GM19467 (cell line): ENCODE data around the gene OARD1.

Experiments used
- ATAC-seq: cut with Tn5 transposase; IDR thresholded peaks from one replicate; pipeline ENCODE4 v1.9.1; 2021; ENCODE audit warnings: mild to moderate bottlenecking, moderate library complexity; ENCODE audit not compliant: unreplicated experiment

The OARD1 gene

DNA sequence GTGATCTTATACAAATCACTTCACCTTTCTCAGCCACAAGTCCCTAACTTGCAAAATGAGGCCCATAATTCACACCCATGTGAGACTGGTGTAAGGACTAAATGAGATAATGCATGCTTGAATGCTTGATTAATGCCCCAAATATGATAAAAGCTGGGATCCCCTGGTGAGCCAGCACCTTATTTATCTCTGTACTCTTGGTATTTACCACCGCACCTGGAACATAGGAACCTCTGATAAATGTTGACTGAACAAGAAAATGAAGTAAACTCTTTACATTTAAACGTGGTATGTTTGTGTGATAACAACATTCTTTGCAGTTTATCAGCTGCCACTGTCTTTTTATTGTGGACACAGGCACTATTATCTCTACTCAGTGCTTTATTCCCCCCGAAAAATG lies 21.6 kb downstream of the OARD1 start:
- no peak for ATAC-seq

DNA sequence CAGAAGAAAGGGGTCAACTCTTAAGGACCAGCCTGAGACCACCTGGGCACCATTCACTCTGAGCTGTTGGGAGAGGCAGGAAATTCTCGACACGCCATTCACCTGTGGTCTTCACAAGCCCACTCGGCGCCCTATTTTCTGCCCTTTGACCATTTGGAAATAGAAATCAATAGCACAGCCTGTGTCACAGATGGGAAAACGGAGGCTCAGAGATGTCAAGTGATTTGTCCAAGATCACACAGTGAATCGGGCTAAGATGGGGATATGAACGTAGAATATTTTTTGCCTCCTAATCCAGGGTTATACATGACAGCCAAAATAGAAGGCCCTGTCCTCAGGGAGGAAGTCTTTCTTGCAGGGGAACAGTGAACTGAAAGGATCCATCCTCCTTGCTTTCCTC lies 22.2 kb downstream of the OARD1 start:
- ATAC-seq: no peak

DNA sequence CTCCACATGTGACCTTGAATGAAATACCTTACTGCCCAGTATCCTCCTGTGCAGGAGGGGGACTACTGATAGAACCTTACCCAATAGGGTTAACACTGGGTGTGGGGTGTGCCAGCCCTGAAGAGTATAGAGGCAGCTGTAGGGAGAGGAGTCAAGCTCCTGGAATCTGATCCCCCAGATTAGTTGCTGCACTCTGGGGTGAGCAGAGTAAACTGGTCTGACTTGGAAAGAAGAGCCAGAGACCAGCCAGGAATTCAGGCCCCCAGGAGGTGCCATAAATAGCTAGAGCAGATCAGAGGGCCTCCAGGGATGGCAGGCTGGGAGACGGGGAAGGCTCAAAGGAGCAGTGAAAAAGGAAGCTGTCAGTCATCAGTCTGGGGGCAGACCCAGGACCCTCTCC lies 22.6 kb downstream of the OARD1 start:
- ATAC-seq: no peak

GRCh38 chr6:41047745-41048732 lies 24.1 kb downstream of the OARD1 start:
- no peak for ATAC-seq

DNA sequence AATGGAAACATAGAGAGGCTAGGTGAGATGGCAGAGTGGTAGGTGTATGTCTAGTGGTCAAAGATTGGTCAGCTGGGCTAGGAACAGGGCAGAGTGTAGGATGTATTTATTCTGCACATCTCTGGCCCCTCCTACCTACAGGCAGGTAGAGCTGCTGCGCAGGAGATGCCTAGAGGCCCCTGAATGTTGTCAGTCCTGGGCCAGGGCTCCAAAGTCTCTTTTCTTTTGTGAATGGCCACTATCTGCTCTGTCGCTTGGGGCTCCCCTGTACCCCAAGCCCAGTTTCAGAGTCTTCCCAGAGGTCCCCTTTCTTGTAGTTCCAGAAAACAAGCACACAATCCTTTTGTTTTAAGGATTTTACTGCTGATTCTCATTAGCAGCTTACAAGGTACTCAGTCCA lies 24.9 kb downstream of the OARD1 start:
- no peak for ATAC-seq

- ATAC-seq: no peak
Observed at GRCh38 chr6:41046084-41046483, 26.1 kb downstream of the OARD1 start.

DNA sequence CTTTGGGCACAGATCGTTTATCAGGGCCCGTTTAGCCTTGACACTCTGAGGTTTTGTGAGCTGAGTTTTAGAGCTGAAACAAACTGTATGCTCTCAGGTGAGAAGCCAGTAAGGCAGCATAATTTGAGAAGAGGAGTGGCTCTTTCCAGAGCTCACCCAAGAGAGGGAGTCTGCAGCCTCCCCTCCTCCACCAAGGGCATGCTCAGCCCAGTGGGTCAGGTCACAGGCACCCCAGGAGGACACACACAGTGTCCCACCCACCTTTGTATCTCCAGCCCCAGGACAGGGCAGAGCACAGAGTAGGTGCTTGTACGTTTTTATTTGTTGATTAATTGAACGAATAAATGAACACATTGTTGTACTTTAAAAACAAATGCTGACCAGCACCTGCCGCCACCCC lies 26.5 kb downstream of the OARD1 start:
- no peak for ATAC-seq

DNA sequence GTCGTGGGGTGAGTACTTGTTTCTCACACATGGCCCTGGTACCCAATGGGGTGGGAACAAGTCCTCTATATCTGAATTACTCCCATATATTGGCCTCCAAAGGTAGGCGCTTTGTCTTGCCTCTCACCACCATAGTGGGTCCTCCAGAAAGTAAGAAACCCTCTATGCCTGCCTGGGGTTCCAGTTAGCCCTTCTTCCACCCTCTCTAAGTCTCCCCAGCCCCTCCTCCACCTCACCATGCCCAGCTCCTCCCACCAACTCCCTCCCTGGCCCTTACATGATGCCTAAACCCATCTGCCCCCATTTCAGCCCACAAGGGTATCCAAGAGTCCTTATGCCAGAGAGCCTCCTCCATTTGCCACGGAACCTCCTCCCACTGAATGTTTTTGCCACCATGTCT lies 29.0 kb downstream of the OARD1 start:
- ATAC-seq: no peak

DNA sequence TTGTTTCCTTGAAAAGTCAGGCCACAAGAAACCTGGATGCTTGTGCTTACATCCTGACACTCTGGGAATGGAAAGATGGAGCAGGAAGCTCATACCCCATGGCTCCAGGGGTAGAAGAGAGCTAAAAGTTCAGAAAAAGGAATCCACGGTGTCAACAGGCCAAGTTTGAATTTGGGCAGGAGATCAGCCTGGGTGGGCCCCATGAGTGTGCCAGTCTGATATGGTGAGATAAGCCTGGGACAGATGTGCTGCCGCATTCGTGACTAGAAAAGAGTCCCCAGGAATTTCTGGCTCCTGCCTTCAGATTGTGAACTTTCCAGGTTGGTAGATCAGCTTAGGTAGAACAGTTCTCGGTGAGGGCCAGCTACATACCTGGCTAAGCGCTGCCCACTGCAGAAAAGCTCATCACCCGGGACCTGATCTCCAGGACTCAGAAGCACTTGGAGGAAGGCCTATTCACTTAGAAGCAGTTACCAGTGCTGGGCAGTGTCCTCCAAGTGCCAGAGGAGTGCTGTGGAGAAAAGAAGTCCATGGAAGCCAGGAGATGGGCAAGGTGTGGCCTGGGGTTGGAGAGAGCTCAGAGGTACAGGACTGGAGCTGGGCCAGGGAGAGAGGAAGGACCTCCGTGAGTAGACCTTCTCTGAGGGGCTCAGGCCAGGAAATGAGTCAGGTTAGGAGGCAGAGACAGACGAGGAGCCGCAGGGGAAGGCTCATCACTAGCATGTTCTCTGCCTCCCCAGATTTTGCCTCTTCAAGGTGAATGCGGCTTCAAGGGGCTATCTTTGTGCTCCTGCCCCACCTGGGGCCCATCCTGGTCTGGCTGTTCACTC lies 29.7 kb downstream of the OARD1 start, which contains the start of gene TSPO2:
Gene TSPO2 (plus strand): TSS at position 242 of the 830 bp plus-strand sequence. CDS start 519 bp downstream, at position 761.
- no peak for ATAC-seq

DNA sequence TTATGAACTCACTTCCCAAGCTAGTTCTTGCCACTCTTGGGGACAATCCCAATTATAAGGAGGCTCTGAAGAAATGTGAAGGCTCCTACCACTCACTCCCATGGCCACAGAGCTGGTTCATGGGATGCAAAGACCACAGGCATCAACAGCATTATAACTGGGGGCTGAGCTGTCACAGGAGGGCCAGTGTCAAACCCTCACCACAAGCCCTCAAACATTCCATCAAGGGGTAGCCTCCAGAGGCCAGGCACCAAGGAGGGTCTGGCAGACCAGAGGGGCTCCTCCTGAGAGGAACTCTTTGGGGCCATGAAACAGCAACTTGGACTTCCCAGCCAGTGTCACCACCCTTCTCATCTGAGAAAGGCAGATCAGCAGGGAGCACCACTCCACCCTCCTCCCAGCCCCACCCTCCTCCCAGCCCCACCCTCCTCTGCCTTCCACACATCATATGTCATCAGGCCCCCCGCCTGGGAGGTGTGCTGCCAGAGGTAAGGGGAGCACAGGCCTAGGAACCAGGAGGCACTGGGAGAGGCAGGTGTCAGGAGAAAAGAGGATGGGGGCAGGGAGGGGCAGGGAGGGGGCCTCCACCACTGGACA lies 31.1 kb downstream of the OARD1 start:
- no peak for ATAC-seq

GRCh38 chr6:41040101-41040939 lies 31.8 kb downstream of the OARD1 start:
- no peak for ATAC-seq

GRCh38 chr6:41039060-41039998 lies 32.8 kb downstream of the OARD1 start, which contains the start of gene UNC5CL:
Gene UNC5CL, minus strand, starts transcription at chr6:41039221. Its CDS starts 4,147 bp downstream, at chr6:41035074.
- no peak for ATAC-seq

- no peak for ATAC-seq
Observed at GRCh38 chr6:41038205-41038604, 34.0 kb downstream of the OARD1 start.

- no peak for ATAC-seq
Observed at GRCh38 chr6:41037107-41037900, 34.9 kb downstream of the OARD1 start.

DNA sequence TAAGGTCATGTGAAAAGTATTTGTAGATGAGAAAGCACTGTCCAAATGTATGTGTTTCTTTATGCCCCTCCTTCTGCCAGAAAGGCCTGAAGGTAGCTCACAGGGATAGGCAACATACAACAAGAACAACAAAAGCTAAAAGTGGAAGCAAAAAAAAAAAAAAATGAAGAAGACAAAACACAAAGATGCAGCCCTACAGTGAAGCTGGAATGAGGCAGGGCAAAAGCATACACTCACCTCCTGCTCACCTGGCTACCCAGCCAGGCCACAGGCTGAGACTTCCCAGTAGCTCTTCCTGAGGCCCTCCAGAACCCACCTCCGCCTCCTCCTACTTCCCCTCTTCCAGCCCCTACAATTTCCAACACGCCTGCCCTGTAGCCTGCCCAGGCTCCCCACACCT lies 35.6 kb downstream of the OARD1 start:
- no peak for ATAC-seq

DNA sequence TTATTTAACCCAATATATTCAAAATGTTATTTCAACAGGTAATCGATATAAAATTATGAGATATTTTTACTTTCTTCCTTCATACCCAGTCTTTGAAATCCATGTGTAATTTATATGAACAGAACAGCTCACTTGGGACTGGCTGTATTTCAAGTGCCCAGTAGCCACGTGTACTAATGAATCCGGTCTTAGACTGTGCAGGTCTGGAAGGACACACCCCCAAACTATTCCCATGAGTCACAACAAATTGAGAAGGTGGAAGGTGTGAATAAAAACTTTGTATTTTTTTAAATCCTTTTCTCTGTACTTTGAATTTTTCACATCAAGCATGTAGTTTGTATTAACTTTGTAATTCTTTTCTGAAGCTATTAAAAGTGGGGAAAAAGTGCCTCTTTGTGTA lies 36.0 kb downstream of the OARD1 start:
- ATAC-seq: no peak

DNA sequence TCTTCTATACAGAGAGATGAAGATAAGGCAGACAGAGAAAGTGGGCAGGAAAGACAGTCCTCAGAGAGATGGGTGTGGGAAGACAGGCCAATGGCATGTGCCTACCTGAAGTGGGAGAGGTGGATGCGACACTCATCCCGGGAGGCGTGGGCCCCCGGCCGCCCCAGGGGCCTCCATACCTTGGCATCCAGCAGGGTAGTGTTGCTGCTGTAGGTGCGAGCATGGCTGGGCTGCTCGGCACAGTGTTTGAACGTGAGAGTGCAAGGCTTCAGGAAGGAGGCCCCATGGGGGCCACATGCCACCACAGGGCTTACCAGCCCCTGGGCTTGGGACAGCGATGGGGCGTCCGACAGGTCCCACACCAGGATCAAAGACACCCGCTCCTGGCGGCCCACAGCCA lies 38.4 kb downstream of the OARD1 start:
- ATAC-seq: no peak

- no peak for ATAC-seq
Observed at GRCh38 chr6:41032830-41033229, 39.3 kb downstream of the OARD1 start.
